ENCODE results near the gene HGF.

Gene HGF

GRCh38 chr7:81662531-81662930, 107.3 kb downstream of the HGF start:
- no peak overlapping the region for H3K4me3 ChIP-seq (replicated peaks; ENCODE audit: insufficient read depth, low read length)
- H3K27me3 ChIP-seq (ENCODE audit: insufficient read depth, poor library complexity, severe bottlenecking), result no peaks in the 10 kb centered on the region
- no peak overlapping the region for H3K27ac ChIP-seq (replicated peaks)
- TF ChIP-seq CTCF (IDR thresholded peaks at IDR 0.05; ENCODE audit: insufficient read depth, low read length) (no peak), GABPA (IDR thresholded peaks at IDR 0.05; ENCODE audit: low read depth) (no peak), SPI1 (IDR thresholded peaks at IDR 0.05; ENCODE audit: borderline replicate concordance, low read depth) (no peak), POLR2AphosphoS5 (IDR thresholded peaks at IDR 0.05; ENCODE audit: low read depth) (no peak), REST (IDR thresholded peaks at IDR 0.05; ENCODE audit: insufficient replicate concordance, low read depth) (no peak)
- DNase-seq (ENCODE audit: low read depth in 1 of 2, low spot score in 1 of 2), result no peak

- DNase-seq (ENCODE audit: low read depth in 1 of 2, low spot score in 1 of 2), result no peak
- no peaks in the 10 kb centered on the region for H3K27me3 ChIP-seq (ENCODE audit: insufficient read depth, poor library complexity, severe bottlenecking)
- H3K27ac ChIP-seq (replicated peaks), result no peak overlapping the region
- no peak overlapping the region for H3K4me3 ChIP-seq (replicated peaks; ENCODE audit: insufficient read depth, low read length)
- TF ChIP-seq POLR2AphosphoS5 (IDR thresholded peaks at IDR 0.05; ENCODE audit: low read depth) (no peak), REST (IDR thresholded peaks at IDR 0.05; ENCODE audit: insufficient replicate concordance, low read depth) (no peak), GABPA (IDR thresholded peaks at IDR 0.05; ENCODE audit: low read depth) (no peak)
Observed at GRCh38 chr7:81659697-81660395, 110.0 kb downstream of the HGF start.

- no peak for DNase-seq (ENCODE audit: low read depth in 1 of 2, low spot score in 1 of 2)
- Histone ChIP-seq H3K27ac (replicated peaks) (no peak overlapping the region), H3K27me3 (ENCODE audit: insufficient read depth, poor library complexity, severe bottlenecking) (no peaks in the 10 kb centered on the region), H3K4me3 (replicated peaks; ENCODE audit: insufficient read depth, low read length) (no peak overlapping the region)
- TF ChIP-seq POLR2AphosphoS5 (IDR thresholded peaks at IDR 0.05; ENCODE audit: low read depth) (no peak), GABPA (IDR thresholded peaks at IDR 0.05; ENCODE audit: low read depth) (no peak), SPI1 (IDR thresholded peaks at IDR 0.05; ENCODE audit: borderline replicate concordance, low read depth) (no peak), CTCF (IDR thresholded peaks at IDR 0.05; ENCODE audit: insufficient read depth, low read length) (no peak), REST (IDR thresholded peaks at IDR 0.05; ENCODE audit: insufficient replicate concordance, low read depth) (no peak)
Observed at GRCh38 chr7:81657551-81657950, 112.3 kb downstream of the HGF start.

Measured in HL-60 (cell line).